Measurements from ENCODE around the gene ASB16. TPM values are rescaled to one million over a fixed set of nuclear protein-coding genes. Genes with fewer than 3 reads are reported as not detected.

ASB16 gene
- polyA plus RNA-seq, 1 of the 3 experiments (the other 2 are of a cell fraction): not detected

- no peak for TF ChIP-seq TEAD4 (IDR thresholded peaks at IDR 0.05; ENCODE audit: borderline replicate concordance, insufficient read depth)
- no peak for TF ChIP-seq NFIC (IDR thresholded peaks at IDR 0.05; ENCODE audit: borderline replicate concordance)
Measured at GRCh38 chr17:44211281-44212265, 41.1 kb downstream of the ASB16 start (continued).

- H4K20me1 ChIP-seq (ENCODE audit: insufficient read depth): peaks cover 27% of the 10 kb centered on the region
- no peaks in the 10 kb centered on the region for H3K27me3 ChIP-seq (ENCODE audit: insufficient read depth)
- H3F3A ChIP-seq (replicated peaks; ENCODE audit: insufficient read depth): peaks cover 15% of the 10 kb centered on the region
- H3K9ac ChIP-seq: no peak overlapping the region
- no peak overlapping the region for H3K4me2 ChIP-seq
- no peak overlapping the region for H2AFZ ChIP-seq (ENCODE audit: low read depth)
- peaks cover 30% of the 10 kb centered on the region for H3K79me2 ChIP-seq (ENCODE audit: insufficient read depth)
- CTCF ChIA-PET: interaction anchor here (0.6 to 6.7 kb wide), 6 partner anchors 9 to 138 kb away, joined by 3 to 57 read pairs (median 4); no protein-coding TSS in a partner anchor
- no peak overlapping the region for H3K4me3 ChIP-seq (ENCODE audit: low read depth in 2 of 2, low read length in 1 of 2)
- H3K4me1 ChIP-seq (ENCODE audit: control insufficient read depth in 1 of 2, insufficient read depth in 2 of 2, low read depth in 1 of 2, low read length in 1 of 2): peaks cover 7 to 16% of the 10 kb centered on the region in 2 experiments; a peak in 3 of 4 replicates
- no peak for DNase-seq
- H3K27ac ChIP-seq (ENCODE audit: low read depth in 2 of 2, low read length in 1 of 2): no peak overlapping the region
- no peak for TF ChIP-seq GABPA (IDR thresholded peaks at IDR 0.05; ENCODE audit: low read depth)
- no peak for TF ChIP-seq FOSL2 (IDR thresholded peaks at IDR 0.05; ENCODE audit: borderline replicate concordance, low read depth)
- no peak for TF ChIP-seq CTCF (IDR thresholded peaks at IDR 0.05)
- no peak for TF ChIP-seq FOXM1 (IDR thresholded peaks at IDR 0.05; ENCODE audit: low read depth)
- TF ChIP-seq MAX (IDR thresholded peaks at IDR 0.05; ENCODE audit: low read depth): no peak
- H3K9me2 ChIP-seq: no peaks in the 10 kb centered on the region
- H3K9me3 ChIP-seq: no peaks in the 10 kb centered on the region
- POLR2A ChIA-PET: interaction anchor here (0.9 to 1.0 kb wide), 2 partner anchors 16 to 133 kb away, joined by 3 read pairs; no protein-coding TSS in a partner anchor
- 96% methylated on average over 21 of the region's 31 CpGs for WGBS (ENCODE audit: low lambda C conversion rate)
- H3K36me3 ChIP-seq (replicated peaks in 1 of 2; ENCODE audit: control insufficient read depth in 1 of 2, insufficient read depth in 2 of 2, low read length in 1 of 2): peaks cover 51 to 80% of the 10 kb centered on the region in 2 experiments
Measured at GRCh38 chr17:44212507-44213402, 42.3 kb downstream of the ASB16 start.

All from SK-N-SH (cell line).